Neuronal stem cell (in vitro differentiated cells): ENCODE data around the gene RAB11FIP2.
A peak's percentile ranks its signal among the peaks of the same experiment; 100 is the strongest.

Experiments
- DNase-seq: peaks from one replicate; pipeline ENCODE4 v3.0.0-alpha.2; 2013; ENCODE audit warnings: low spot score
- H2AFZ ChIP-seq: one replicate; pipeline ENCODE4 v1.6.1; 2013; ENCODE audit warnings: mild to moderate bottlenecking, low read length, inconsistent platforms
- H2AK5ac ChIP-seq: 2 replicates; pipeline ENCODE4 v1.6.1; 2013; ENCODE audit warnings: low read depth, mild to moderate bottlenecking, inconsistent platforms, low read length, moderate library complexity, mixed read lengths
- H2BK120ac ChIP-seq: 2 replicates; pipeline ENCODE4 v1.6.1; 2013; ENCODE audit warnings: low read depth, mild to moderate bottlenecking, inconsistent platforms, low read length, moderate library complexity, mixed read lengths
- H2BK12ac ChIP-seq: one replicate; pipeline ENCODE4 v1.6.1; 2013; ENCODE audit warnings: low read length, inconsistent platforms
- H2BK15ac ChIP-seq: 2 replicates; pipeline ENCODE4 v1.6.1; 2013; ENCODE audit warnings: mild to moderate bottlenecking, low read length, inconsistent platforms, mixed read lengths
- H2BK5ac ChIP-seq: one replicate; pipeline ENCODE4 v1.6.1; 2013; ENCODE audit warnings: inconsistent platforms, mild to moderate bottlenecking, low read length, moderate library complexity
- H3K14ac ChIP-seq: one replicate; pipeline ENCODE4 v1.6.1; 2013; ENCODE audit warnings: low read length, inconsistent platforms
- H3K18ac ChIP-seq: 2 replicates; pipeline ENCODE4 v1.6.1; 2013; ENCODE audit warnings: low read length, inconsistent platforms
- H3K23ac ChIP-seq: 2 replicates; pipeline ENCODE4 v1.6.1; 2013; ENCODE audit warnings: low read depth, mild to moderate bottlenecking, mixed read lengths, low read length, inconsistent platforms; ENCODE audit not compliant: poor library complexity
- H3K27ac ChIP-seq: replicated peaks from 3 replicates; pipeline ENCODE4 v1.5.1; 2013; ENCODE audit warnings: low read length, inconsistent platforms
- H3K27me3 ChIP-seq, 3 experiments: 2 replicates each; pipeline ENCODE4 v1.6.1; 2013; ENCODE audit warnings: low read length in 3 of 3, mild to moderate bottlenecking in 2 of 3, inconsistent platforms in 1 of 3, low read depth in 1 of 3, mixed read lengths in 1 of 3, moderate library complexity in 1 of 3; ENCODE audit not compliant: control insufficient read depth in 3 of 3, insufficient read depth in 3 of 3
- H3K36me3 ChIP-seq, 2 donors: replicated peaks in 1 of 2; 2 replicates each; pipeline ENCODE4 v1.6.1; 2013; ENCODE audit warnings: low read length in 2 of 2; ENCODE audit not compliant: control insufficient read depth in 2 of 2, insufficient read depth in 2 of 2
- H3K4ac ChIP-seq: 2 replicates; pipeline ENCODE4 v1.6.1; 2013; ENCODE audit warnings: inconsistent platforms, mild to moderate bottlenecking, low read length, moderate library complexity
- H3K4me1 ChIP-seq, 2 donors: 1 replicate in 1 of 2; 2 replicates in 1 of 2; pipeline ENCODE4 v1.6.1; 2013; ENCODE audit warnings: low read length in 2 of 2, low read depth in 1 of 2; ENCODE audit not compliant: control insufficient read depth in 2 of 2, insufficient read depth in 1 of 2
- H3K4me2 ChIP-seq: one replicate; pipeline ENCODE4 v1.6.1; 2013; ENCODE audit warnings: mild to moderate bottlenecking, low read length, inconsistent platforms; ENCODE audit not compliant: insufficient read depth, poor library complexity, severe bottlenecking
- H3K4me3 ChIP-seq, 2 donors: 2 replicates each; pipeline ENCODE4 v1.5.1; 2013; ENCODE audit warnings: low read length in 2 of 2, mild to moderate bottlenecking in 2 of 2, inconsistent platforms in 1 of 2, moderate library complexity in 1 of 2
- H3K79me1 ChIP-seq: one replicate; pipeline ENCODE4 v1.6.1; 2013; ENCODE audit warnings: low read depth, mild to moderate bottlenecking, inconsistent platforms, low read length, moderate library complexity
- H3K9ac ChIP-seq: one replicate; pipeline ENCODE4 v1.6.1; 2013; ENCODE audit warnings: mild to moderate bottlenecking, low read depth, low read length, inconsistent platforms; ENCODE audit not compliant: poor library complexity
- H3K9me3 ChIP-seq, 2 donors: replicated peaks in 1 of 2; 2 replicates each; pipeline versions ENCODE3 to v1.6.1; 2013; ENCODE audit warnings: low read length in 2 of 2, mild to moderate bottlenecking in 2 of 2, inconsistent platforms in 1 of 2, low read depth in 1 of 2, mixed read lengths in 1 of 2, moderate library complexity in 1 of 2; ENCODE audit not compliant: control insufficient read depth in 2 of 2, insufficient read depth in 1 of 2
- H4K8ac ChIP-seq: one replicate; pipeline ENCODE4 v1.6.1; 2013; ENCODE audit warnings: low read depth, mild to moderate bottlenecking, inconsistent platforms, low read length, moderate library complexity
- H4K91ac ChIP-seq: one replicate; pipeline ENCODE4 v1.6.1; 2013; ENCODE audit warnings: low read length, low read depth, mild to moderate bottlenecking, inconsistent platforms; ENCODE audit not compliant: poor library complexity
- WGBS, 2 donors: extraction: QIAGEN DNeasy Blood & Tissue Kit; methylation state at CpG; one replicate each; pipeline ENCODE4 v1.1.7; 2013; ENCODE audit warnings: missing lambda C conversion rate in 2 of 2, mixed read lengths in 1 of 2; ENCODE audit not compliant: insufficient read length in 2 of 2, insufficient replicate concordance in 1 of 2; ENCODE audit errors: extremely low coverage in 2 of 2; 5-methylcytosine and 5-hydroxymethylcytosine counted together

Gene RAB11FIP2

GRCh38 chr10:118035354-118036005 lies 11.3 kb downstream of the RAB11FIP2 start:
- H3K4me3 ChIP-seq: no peak overlapping the region
- peaks cover 0 to 10% of the 10 kb centered on the region in 2 donors for H3K4me1 ChIP-seq
- H2BK15ac ChIP-seq: no peak overlapping the region
- no CpG with 5 or more reads among the region's 7 CpGs for WGBS, 2 donors
- no peak overlapping the region for H2AK5ac ChIP-seq
- no peaks in the 10 kb centered on the region for H3K79me1 ChIP-seq
- no peak overlapping the region for H4K91ac ChIP-seq
- H3K27me3 ChIP-seq: no peaks in the 10 kb centered on the region
- H3K9ac ChIP-seq: no peak overlapping the region
- H2BK5ac ChIP-seq: no peak overlapping the region
- H2BK120ac ChIP-seq: no peak overlapping the region
- no peak overlapping the region for H3K23ac ChIP-seq
- no peak overlapping the region for H2BK12ac ChIP-seq
- H2AFZ ChIP-seq: no peak overlapping the region
- H3K4me2 ChIP-seq: no peak overlapping the region
- H3K36me3 ChIP-seq: peaks cover 6 to 25% of the 10 kb centered on the region in 2 donors
- no peak for DNase-seq
- no peak overlapping the region for H4K8ac ChIP-seq
- no peak overlapping the region for H3K27ac ChIP-seq
- no peaks in the 10 kb centered on the region for H3K9me3 ChIP-seq
- H3K18ac ChIP-seq: no peak overlapping the region
- no peak overlapping the region for H3K4ac ChIP-seq
- H3K14ac ChIP-seq: no peak overlapping the region

GRCh38 chr10:118034791-118035261 lies 11.9 kb downstream of the RAB11FIP2 start:
- no peak overlapping the region for H3K27ac ChIP-seq
- WGBS, 2 donors: no CpG with 5 or more reads among the region's 4 CpGs
- no peak overlapping the region for H2BK120ac ChIP-seq
- H4K91ac ChIP-seq: no peak overlapping the region
- H3K4me2 ChIP-seq: no peak overlapping the region
- H3K14ac ChIP-seq: no peak overlapping the region
- H2BK5ac ChIP-seq: no peak overlapping the region
- H3K4me1 ChIP-seq: peaks cover 0 to 10% of the 10 kb centered on the region in 2 donors
- H3K4me3 ChIP-seq: no peak overlapping the region
- no peaks in the 10 kb centered on the region for H3K27me3 ChIP-seq
- no peak overlapping the region for H3K4ac ChIP-seq
- no peak overlapping the region for H2BK12ac ChIP-seq
- H2BK15ac ChIP-seq: no peak overlapping the region
- no peak overlapping the region for H2AFZ ChIP-seq
- H3K23ac ChIP-seq: no peak overlapping the region
- no peak overlapping the region for H3K18ac ChIP-seq
- peak overlapping the region; percentile 46 for H3K9ac ChIP-seq
- no peak overlapping the region for H2AK5ac ChIP-seq
- no peak overlapping the region for H4K8ac ChIP-seq
- no peak for DNase-seq
- H3K79me1 ChIP-seq: no peaks in the 10 kb centered on the region
- peaks cover 6 to 25% of the 10 kb centered on the region in 2 donors for H3K36me3 ChIP-seq
- no peaks in the 10 kb centered on the region for H3K9me3 ChIP-seq

- WGBS, 2 donors: no CpG with 5 or more reads among the region's 7 CpGs
- no peak overlapping the region for H2AFZ ChIP-seq
Measured at GRCh38 chr10:118033905-118034304, 12.8 kb downstream of the RAB11FIP2 start.

GRCh38 chr10:118032564-118032963 lies 14.2 kb downstream of the RAB11FIP2 start:
- Histone ChIP-seq H3K4me3 (no peak overlapping the region), H3K27ac (no peak overlapping the region), H3K4me1 (peaks cover 2 to 10% of the 10 kb centered on the region in 2 donors), H4K8ac (no peak overlapping the region), H2BK120ac (no peak overlapping the region), H3K4me2 (no peak overlapping the region), H3K4ac (no peak overlapping the region), H3K23ac (no peak overlapping the region), H2BK15ac (no peak overlapping the region), H4K91ac (no peak overlapping the region), H3K79me1 (no peaks in the 10 kb centered on the region), H2AK5ac (no peak overlapping the region), H2AFZ (no peak overlapping the region), H3K36me3 (peaks cover 4 to 17% of the 10 kb centered on the region in 2 donors), H3K18ac (no peak overlapping the region), H3K9ac (no peak overlapping the region), H3K14ac (no peak overlapping the region), H2BK12ac (no peak overlapping the region), H3K9me3 (no peaks in the 10 kb centered on the region), H3K27me3 (no peaks in the 10 kb centered on the region), H2BK5ac (no peak overlapping the region)
- no CpG with 5 or more reads among the region's 4 CpGs for WGBS, 2 donors
- DNase-seq: no peak

More at GRCh38 chr10:118033905-118034304, 12.8 kb downstream of the RAB11FIP2 start:
- Histone ChIP-seq H4K91ac (no peak overlapping the region), H2BK120ac (no peak overlapping the region), H3K9me3 (no peaks in the 10 kb centered on the region), H3K23ac (no peak overlapping the region), H3K27ac (no peak overlapping the region), H3K27me3 (no peaks in the 10 kb centered on the region), H3K4ac (no peak overlapping the region), H2AK5ac (no peak overlapping the region), H3K14ac (no peak overlapping the region), H3K4me1 (peaks cover 0 to 10% of the 10 kb centered on the region in 2 donors), H3K79me1 (no peaks in the 10 kb centered on the region), H2BK15ac (no peak overlapping the region), H3K4me2 (no peak overlapping the region), H3K18ac (no peak overlapping the region), H2BK12ac (no peak overlapping the region), H2BK5ac (no peak overlapping the region), H3K4me3 (no peak overlapping the region), H3K9ac (no peak overlapping the region), H3K36me3 (peaks cover 6 to 19% of the 10 kb centered on the region in 2 donors), H4K8ac (no peak overlapping the region)
- no peak for DNase-seq
